Activated CD8-positive, alpha-beta memory T cell treated with anti-CD3 and anti-CD28 coated beads for 4 hours (primary cell): Measurements from ENCODE around the gene B3GAT1.
A peak's percentile ranks its signal among the peaks of the same experiment; 100 is the strongest.

ENCODE experiments used
- DNase-seq, 2 donors: peaks; one replicate each; pipeline ENCODE4 v3.0.0-alpha.2; 2020; ENCODE audit warnings: low read depth in 2 of 2

B3GAT1 gene

DNA sequence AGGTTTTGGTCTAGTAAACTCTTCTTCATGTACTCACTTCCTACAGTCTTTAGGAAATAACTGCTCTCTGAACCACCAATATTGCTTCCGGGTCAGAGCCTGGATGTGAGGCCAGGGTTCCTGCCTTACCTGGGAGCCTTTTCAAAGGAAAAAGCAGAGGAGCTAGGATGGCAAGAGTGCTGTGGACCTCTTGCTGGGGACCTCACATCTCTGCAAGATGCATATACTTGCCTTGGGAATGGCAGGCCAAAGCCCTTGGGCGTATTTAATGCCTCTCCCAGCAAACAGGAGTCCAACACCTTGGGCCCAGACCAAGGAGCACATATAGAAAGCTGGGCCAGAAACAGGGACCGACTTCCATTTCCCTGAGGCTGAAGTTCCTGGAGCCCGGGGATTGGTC is 75.0 kb downstream of the B3GAT1 start:
- no peak for DNase-seq

GRCh38 chr11:134334796-134335571 is 77.1 kb downstream of the B3GAT1 start:
- DNase-seq: no peak

DNA sequence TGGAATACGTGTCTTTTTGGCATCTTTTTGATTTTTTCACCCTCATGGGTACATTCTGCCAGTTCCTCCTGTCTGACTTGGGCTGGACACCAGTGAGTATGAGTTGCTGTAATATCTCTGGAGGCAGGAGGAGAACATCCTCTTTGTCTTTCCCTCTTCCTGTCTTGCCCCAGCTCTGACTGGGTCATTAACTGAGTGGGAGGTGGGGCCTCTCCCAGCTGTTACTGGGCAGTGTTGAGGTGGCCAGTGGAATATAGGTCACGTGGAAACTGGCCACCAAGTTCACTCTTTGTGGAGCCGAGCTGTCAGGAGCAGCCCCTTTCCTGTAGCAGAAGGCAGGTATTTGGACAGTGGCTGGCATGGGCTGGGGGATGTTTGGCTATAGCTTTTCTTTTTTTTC is 78.1 kb downstream of the B3GAT1 start:
- no peak for DNase-seq

- DNase-seq: no peak
Observed at GRCh38 chr11:134333312-134333711, 78.7 kb downstream of the B3GAT1 start.

GRCh38 chr11:134332782-134333181 is 79.3 kb downstream of the B3GAT1 start:
- no peak for DNase-seq

GRCh38 chr11:134332189-134332631 is 79.8 kb downstream of the B3GAT1 start:
- DNase-seq: no peak

- peak; percentile 60 to 63 for DNase-seq
Observed at GRCh38 chr11:134331354-134332188, 80.5 kb downstream of the B3GAT1 start, which contains the start of gene GLB1L2. Gene GLB1L2 (plus strand): TSS chr11:134331988. CDS start chr11:134332062, 74 bp downstream.

- no peak for DNase-seq
Observed at GRCh38 chr11:134330611-134331353, 81.3 kb downstream of the B3GAT1 start.
